Vagina (tissue), 2 donors: ENCODE data around the gene DOCK2.

Source experiments
- CTCF ChIP-seq, 3 experiments: fragments of 450-650 bp in 2 of 3; fragments of 200-600 bp in 1 of 3; sonication (generic) in 1 of 3; IDR thresholded peaks; one replicate each; pipeline ENCODE4 v1.5.1; 2017 to 2019; ENCODE audit warnings: antibody characterized with exemption in 3 of 3, mild to moderate bottlenecking in 2 of 3, moderate library complexity in 2 of 3
- POLR2AphosphoS5 ChIP-seq, 2 donors: sonication (generic); formaldehyde crosslinking; IDR thresholded peaks; one replicate each; pipeline ENCODE4 v1.9.0; 2017; ENCODE audit warnings: antibody characterized with exemption in 2 of 2, mild to moderate bottlenecking in 2 of 2, low read depth in 1 of 2; ENCODE audit not compliant: insufficient read depth in 1 of 2

- TF ChIP-seq CTCF (IDR thresholded peaks at IDR 0.05) (no peak), POLR2AphosphoS5 (IDR thresholded peaks at IDR 0.05; ENCODE audit: insufficient read depth in 1 of 2, low read depth in 1 of 2) (no peak)
These were observed 82.6 kb downstream of the DOCK2 start for GRCh38 chr5:169719360-169720314.
